Measurements from ENCODE around the gene TEKT5. TPM values are rescaled to one million over a fixed set of nuclear protein-coding genes. Genes with fewer than 3 reads are reported as not detected.

Gene TEKT5
- total and polyA plus RNA-seq, 9 of the 15 experiments (the other 6 are each of a cell fraction or from before 2014, with no cell fraction given), result 0.10 to 0.19 TPM; not detected in 7

DNA sequence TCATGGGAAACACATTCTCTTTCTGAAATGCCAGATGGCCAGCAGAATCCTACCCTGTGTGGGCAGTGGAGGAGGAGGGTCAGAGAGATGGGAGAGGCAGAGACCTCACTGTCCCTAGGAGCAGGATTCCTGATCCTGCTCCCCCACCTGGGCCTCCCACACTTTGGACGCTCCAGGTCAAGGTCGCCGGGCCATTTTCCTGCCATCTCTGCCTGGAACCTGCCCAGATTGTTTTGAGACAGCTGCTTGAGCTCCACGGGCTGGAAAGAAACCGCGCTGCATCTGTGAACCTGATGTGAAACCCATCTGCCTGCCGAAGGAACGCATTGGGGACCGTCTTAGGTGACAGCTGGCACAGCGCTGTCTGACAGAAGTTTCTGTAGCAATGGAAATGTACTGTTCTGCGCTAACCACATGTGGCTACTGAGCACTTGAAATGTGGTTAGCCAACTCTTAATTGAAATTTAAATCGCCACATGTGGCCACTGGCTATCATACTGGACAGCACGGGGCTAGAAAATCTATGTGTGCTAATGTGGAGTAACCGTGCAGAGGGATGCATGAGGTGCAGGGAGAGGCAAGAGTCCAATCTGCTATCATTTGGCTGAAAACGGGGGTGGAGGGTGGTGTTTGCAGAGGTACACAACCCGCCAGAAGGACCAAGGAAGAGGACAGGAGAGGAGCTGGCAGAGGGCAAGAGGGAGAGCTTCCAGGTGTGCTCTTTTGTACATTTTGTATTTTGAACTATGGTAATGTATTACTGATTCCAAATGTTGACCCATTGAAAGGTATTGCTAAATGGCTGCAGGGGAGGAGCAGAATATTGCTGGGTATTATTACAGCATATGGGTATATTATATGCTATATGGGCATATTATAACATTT, 33.5 kb upstream of the TEKT5 start:
- BruUV-seq (replicated peaks), result no TSS peak
- no peaks in the 10 kb centered on the region; a peak in 1 of 5 replicates for H3K4me1 ChIP-seq (replicated peaks in 1 of 2; ENCODE audit: control insufficient read depth in 2 of 2, insufficient read depth in 2 of 2, low read length in 2 of 2)
- H4K20me1 ChIP-seq (replicated peaks; ENCODE audit: control insufficient read depth, insufficient read depth, low read length), result no peaks in the 10 kb centered on the region
- ATAC-seq, result no peak
- intact Hi-C loops (cut with micrococcal nuclease), result no loop called here
- FAIRE-seq, result no peak
- peaks cover 13 to 33% of the 10 kb centered on the region in 2 experiments for H3K27me3 ChIP-seq (ENCODE audit: control insufficient read depth in 2 of 2, insufficient read depth in 2 of 2, low read length in 2 of 2)
- no peaks in the 10 kb centered on the region for H3K79me2 ChIP-seq (ENCODE audit: control insufficient read depth, insufficient read depth, low read length)
- H3K4me2 ChIP-seq (ENCODE audit: insufficient read depth, low read length), result no peak overlapping the region
- POLR2A ChIA-PET, result interaction anchor here (1.1 kb wide), 1 partner anchor 14 kb away, joined by 4 read pairs; no protein-coding TSS in a partner anchor
- no peak overlapping the region for H3K4me3 ChIP-seq
- H3K9me3 ChIP-seq (replicated peaks; ENCODE audit: control insufficient read depth, insufficient read depth, low read depth, low read length), result no peaks in the 10 kb centered on the region
- H2AFZ ChIP-seq (ENCODE audit: low read depth, low read length), result no peak overlapping the region
- no peaks in the 10 kb centered on the region for H3K36me3 ChIP-seq (ENCODE audit: control insufficient read depth, insufficient read depth, low read length)
- WGBS (ENCODE audit: insufficient coverage, low coverage, missing lambda C conversion rate), result 13% methylated on average over 16 of the region's 16 CpGs
- H3K9ac ChIP-seq (ENCODE audit: insufficient read depth in 1 of 2, low read depth in 2 of 2, low read length in 2 of 2), result no peak overlapping the region
- no peaks in the 10 kb centered on the region for H3K9me1 ChIP-seq (ENCODE audit: control insufficient read depth, insufficient read depth, low read length)
- no peak for DNase-seq (ENCODE audit: extremely low read depth in 1 of 4, low spot score in 3 of 4)
- in situ Hi-C loops (cut with MboI), result no loop called here
- CTCF ChIA-PET (ENCODE audit: low intra/inter-chr PET ratio), result no interaction called here
- no peak overlapping the region for H3K27ac ChIP-seq (ENCODE audit: extremely low read depth, low read depth, low read length)
- no peak for TF ChIP-seq CBX1 (IDR thresholded peaks at IDR 0.05; ENCODE audit: low read depth)
- TF ChIP-seq POLR3G (IDR thresholded peaks at IDR 0.05; ENCODE audit: extremely low read depth, insufficient read length, insufficient replicate concordance), result no peak
- TF ChIP-seq EHMT2 (IDR thresholded peaks at IDR 0.05), result no peak
- no peak for TF ChIP-seq ZNF184 (CRISPR knock-in tag; IDR thresholded peaks at IDR 0.05)
- TF ChIP-seq, protein P1, sequence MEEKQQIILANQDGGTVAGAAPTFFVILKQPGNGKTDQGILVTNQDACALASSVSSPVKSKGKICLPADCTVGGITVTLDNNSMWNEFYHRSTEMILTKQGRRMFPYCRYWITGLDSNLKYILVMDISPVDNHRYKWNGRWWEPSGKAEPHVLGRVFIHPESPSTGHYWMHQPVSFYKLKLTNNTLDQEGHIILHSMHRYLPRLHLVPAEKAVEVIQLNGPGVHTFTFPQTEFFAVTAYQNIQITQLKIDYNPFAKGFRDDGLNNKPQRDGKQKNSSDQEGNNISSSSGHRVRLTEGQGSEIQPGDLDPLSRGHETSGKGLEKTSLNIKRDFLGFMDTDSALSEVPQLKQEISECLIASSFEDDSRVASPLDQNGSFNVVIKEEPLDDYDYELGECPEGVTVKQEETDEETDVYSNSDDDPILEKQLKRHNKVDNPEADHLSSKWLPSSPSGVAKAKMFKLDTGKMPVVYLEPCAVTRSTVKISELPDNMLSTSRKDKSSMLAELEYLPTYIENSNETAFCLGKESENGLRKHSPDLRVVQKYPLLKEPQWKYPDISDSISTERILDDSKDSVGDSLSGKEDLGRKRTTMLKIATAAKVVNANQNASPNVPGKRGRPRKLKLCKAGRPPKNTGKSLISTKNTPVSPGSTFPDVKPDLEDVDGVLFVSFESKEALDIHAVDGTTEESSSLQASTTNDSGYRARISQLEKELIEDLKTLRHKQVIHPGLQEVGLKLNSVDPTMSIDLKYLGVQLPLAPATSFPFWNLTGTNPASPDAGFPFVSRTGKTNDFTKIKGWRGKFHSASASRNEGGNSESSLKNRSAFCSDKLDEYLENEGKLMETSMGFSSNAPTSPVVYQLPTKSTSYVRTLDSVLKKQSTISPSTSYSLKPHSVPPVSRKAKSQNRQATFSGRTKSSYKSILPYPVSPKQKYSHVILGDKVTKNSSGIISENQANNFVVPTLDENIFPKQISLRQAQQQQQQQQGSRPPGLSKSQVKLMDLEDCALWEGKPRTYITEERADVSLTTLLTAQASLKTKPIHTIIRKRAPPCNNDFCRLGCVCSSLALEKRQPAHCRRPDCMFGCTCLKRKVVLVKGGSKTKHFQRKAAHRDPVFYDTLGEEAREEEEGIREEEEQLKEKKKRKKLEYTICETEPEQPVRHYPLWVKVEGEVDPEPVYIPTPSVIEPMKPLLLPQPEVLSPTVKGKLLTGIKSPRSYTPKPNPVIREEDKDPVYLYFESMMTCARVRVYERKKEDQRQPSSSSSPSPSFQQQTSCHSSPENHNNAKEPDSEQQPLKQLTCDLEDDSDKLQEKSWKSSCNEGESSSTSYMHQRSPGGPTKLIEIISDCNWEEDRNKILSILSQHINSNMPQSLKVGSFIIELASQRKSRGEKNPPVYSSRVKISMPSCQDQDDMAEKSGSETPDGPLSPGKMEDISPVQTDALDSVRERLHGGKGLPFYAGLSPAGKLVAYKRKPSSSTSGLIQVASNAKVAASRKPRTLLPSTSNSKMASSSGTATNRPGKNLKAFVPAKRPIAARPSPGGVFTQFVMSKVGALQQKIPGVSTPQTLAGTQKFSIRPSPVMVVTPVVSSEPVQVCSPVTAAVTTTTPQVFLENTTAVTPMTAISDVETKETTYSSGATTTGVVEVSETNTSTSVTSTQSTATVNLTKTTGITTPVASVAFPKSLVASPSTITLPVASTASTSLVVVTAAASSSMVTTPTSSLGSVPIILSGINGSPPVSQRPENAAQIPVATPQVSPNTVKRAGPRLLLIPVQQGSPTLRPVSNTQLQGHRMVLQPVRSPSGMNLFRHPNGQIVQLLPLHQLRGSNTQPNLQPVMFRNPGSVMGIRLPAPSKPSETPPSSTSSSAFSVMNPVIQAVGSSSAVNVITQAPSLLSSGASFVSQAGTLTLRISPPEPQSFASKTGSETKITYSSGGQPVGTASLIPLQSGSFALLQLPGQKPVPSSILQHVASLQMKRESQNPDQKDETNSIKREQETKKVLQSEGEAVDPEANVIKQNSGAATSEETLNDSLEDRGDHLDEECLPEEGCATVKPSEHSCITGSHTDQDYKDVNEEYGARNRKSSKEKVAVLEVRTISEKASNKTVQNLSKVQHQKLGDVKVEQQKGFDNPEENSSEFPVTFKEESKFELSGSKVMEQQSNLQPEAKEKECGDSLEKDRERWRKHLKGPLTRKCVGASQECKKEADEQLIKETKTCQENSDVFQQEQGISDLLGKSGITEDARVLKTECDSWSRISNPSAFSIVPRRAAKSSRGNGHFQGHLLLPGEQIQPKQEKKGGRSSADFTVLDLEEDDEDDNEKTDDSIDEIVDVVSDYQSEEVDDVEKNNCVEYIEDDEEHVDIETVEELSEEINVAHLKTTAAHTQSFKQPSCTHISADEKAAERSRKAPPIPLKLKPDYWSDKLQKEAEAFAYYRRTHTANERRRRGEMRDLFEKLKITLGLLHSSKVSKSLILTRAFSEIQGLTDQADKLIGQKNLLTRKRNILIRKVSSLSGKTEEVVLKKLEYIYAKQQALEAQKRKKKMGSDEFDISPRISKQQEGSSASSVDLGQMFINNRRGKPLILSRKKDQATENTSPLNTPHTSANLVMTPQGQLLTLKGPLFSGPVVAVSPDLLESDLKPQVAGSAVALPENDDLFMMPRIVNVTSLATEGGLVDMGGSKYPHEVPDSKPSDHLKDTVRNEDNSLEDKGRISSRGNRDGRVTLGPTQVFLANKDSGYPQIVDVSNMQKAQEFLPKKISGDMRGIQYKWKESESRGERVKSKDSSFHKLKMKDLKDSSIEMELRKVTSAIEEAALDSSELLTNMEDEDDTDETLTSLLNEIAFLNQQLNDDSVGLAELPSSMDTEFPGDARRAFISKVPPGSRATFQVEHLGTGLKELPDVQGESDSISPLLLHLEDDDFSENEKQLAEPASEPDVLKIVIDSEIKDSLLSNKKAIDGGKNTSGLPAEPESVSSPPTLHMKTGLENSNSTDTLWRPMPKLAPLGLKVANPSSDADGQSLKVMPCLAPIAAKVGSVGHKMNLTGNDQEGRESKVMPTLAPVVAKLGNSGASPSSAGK (IDR thresholded peaks at IDR 0.05), result no peak
- no peak for TF ChIP-seq ZNF197 (CRISPR knock-in tag; IDR thresholded peaks at IDR 0.05; ENCODE audit: low read depth)
- TF ChIP-seq HNRNPUL1 (IDR thresholded peaks at IDR 0.05; ENCODE audit: low read length), result no peak
- TF ChIP-seq ZNF644 (tag; IDR thresholded peaks at IDR 0.05; ENCODE audit: low read depth), result no peak
- no peak for TF ChIP-seq ETV5 (CRISPR knock-in tag; IDR thresholded peaks at IDR 0.05; ENCODE audit: low read depth)
- no peak for TF ChIP-seq RBM15 (IDR thresholded peaks at IDR 0.05; ENCODE audit: insufficient read depth, low read length)
- no peak for TF ChIP-seq CEBPB (tag; IDR thresholded peaks at IDR 0.05)
